ENCODE results near the gene SAMD10.

GRCh38 chr20:64021124-64021975 is 41.9 kb upstream of the SAMD10 start:
- TF ChIP-seq EZH2phosphoT487 (IDR thresholded peaks at IDR 0.05; ENCODE audit: borderline replicate concordance, low read depth) (no peak), NFIC (IDR thresholded peaks at IDR 0.05; ENCODE audit: borderline replicate concordance) (no peak), TEAD4 (IDR thresholded peaks at IDR 0.05; ENCODE audit: borderline replicate concordance, insufficient read depth) (no peak), CTCF (IDR thresholded peaks at IDR 0.05) (no peak), MEF2A (IDR thresholded peaks at IDR 0.05; ENCODE audit: borderline replicate concordance, low read depth) (no peak), RFX5 (IDR thresholded peaks at IDR 0.05; ENCODE audit: low read length) (no peak), MXI1 (IDR thresholded peaks at IDR 0.05; ENCODE audit: low read depth, low read length) (no peak), RAD21 (IDR thresholded peaks at IDR 0.05; ENCODE audit: low read length) (no peak)
